Mammary epithelial cell (primary cell): ENCODE measurements around the gene TTLL7.

Experiments
- CTCF ChIP-seq, 2 donors: IDR thresholded peaks in 1 of 2; conservative IDR thresholded peaks in 1 of 2; 2 replicates each; pipeline ENCODE4 v1.5.1; 2011 to 2012; ENCODE audit warnings: inconsistent platforms in 2 of 2, low read length in 2 of 2, mild to moderate bottlenecking in 2 of 2, control low read depth in 1 of 2, low read depth in 1 of 2; ENCODE audit not compliant: insufficient read depth in 1 of 2; ENCODE audit errors: extremely low read depth in 1 of 2
- EZH2 ChIP-seq: IDR thresholded peaks from 2 replicates; pipeline ENCODE4 v1.6.1; 2012; ENCODE audit warnings: low read length, inconsistent platforms, borderline replicate concordance

GRCh38 chr1:83959824-83960498 lies 39.0 kb downstream of the TTLL7 start:
- TF ChIP-seq CTCF (conservative IDR thresholded peaks at IDR 0.05 in 1 of 2, IDR thresholded peaks at IDR 0.05 in 1 of 2; ENCODE audit: extremely low read depth in 1 of 2, insufficient read depth in 1 of 2, low read depth in 1 of 2, low read length in 2 of 2): no peak
- no peak for TF ChIP-seq EZH2
